Keratinocyte (primary cell): ENCODE measurements around the gene NPAS3. TPM values are rescaled to one million over a fixed set of nuclear protein-coding genes. Genes with fewer than 3 reads are reported as not detected.

Experiments
- DNase-seq: peaks from one replicate; pipeline ENCODE4 v3.0.0-alpha.2; 2011; ENCODE audit warnings: low read depth, missing footprints, low spot score
- FAIRE-seq: peaks from 2 replicates; lab custom pipeline; 2011; peaks lifted over from hg19 to GRCh38; lab: Jason Lieb, UNC
- H2AFZ ChIP-seq: 2 replicates; pipeline ENCODE4 v1.6.0; 2012; ENCODE audit warnings: low read length, control low read depth, inconsistent platforms; ENCODE audit not compliant: control insufficient read depth
- H3K27ac ChIP-seq: 2 replicates; pipeline ENCODE4 v1.5.1; 2011; ENCODE audit warnings: low read length; ENCODE audit not compliant: control insufficient read depth, insufficient read depth
- H3K27me3 ChIP-seq: 3 replicates; pipeline ENCODE4 v1.6.0; 2011; ENCODE audit warnings: low read length; ENCODE audit not compliant: control insufficient read depth, insufficient read depth; ENCODE audit errors: extremely low read depth
- H3K36me3 ChIP-seq, 2 experiments: 2 replicates in 1 of 2; 3 replicates in 1 of 2; pipeline ENCODE4 v1.5.1; 2011; ENCODE audit warnings: low read length in 2 of 2, mild to moderate bottlenecking in 1 of 2; ENCODE audit not compliant: control insufficient read depth in 2 of 2, insufficient read depth in 2 of 2; ENCODE audit errors: extremely low read depth in 1 of 2
- H3K4me1 ChIP-seq: 3 replicates; pipeline ENCODE4 v1.5.1; 2011; ENCODE audit warnings: low read length; ENCODE audit not compliant: control insufficient read depth, insufficient read depth; ENCODE audit errors: extremely low read depth
- H3K4me2 ChIP-seq: 3 replicates; pipeline ENCODE4 v1.6.0; 2011; ENCODE audit warnings: low read depth, low read length; ENCODE audit not compliant: control insufficient read depth, insufficient read depth; ENCODE audit errors: extremely low read depth
- H3K4me3 ChIP-seq, 3 experiments: fragments of 200-600 bp in 1 of 3; sonication (generic) in 1 of 3; 2 replicates in 2 of 3; 3 replicates in 1 of 3; pipeline ENCODE4 v1.5.1; 2011 to 2016; ENCODE audit warnings: low read length in 3 of 3, mild to moderate bottlenecking in 3 of 3, control low read depth in 2 of 3, inconsistent platforms in 1 of 3, low read depth in 1 of 3, mixed read lengths in 1 of 3, mixed run types in 1 of 3, moderate library complexity in 1 of 3; ENCODE audit not compliant: control insufficient read depth in 2 of 3, insufficient read depth in 2 of 3; ENCODE audit errors: extremely low read depth in 1 of 3
- H3K79me2 ChIP-seq: 2 replicates; pipeline ENCODE4 v1.6.0; 2012; ENCODE audit warnings: low read length; ENCODE audit not compliant: control insufficient read depth, insufficient read depth
- H3K9ac ChIP-seq: 3 replicates; pipeline ENCODE4 v1.6.0; 2011; ENCODE audit warnings: low read length; ENCODE audit not compliant: control insufficient read depth, insufficient read depth; ENCODE audit errors: extremely low read depth
- H3K9me1 ChIP-seq: 3 replicates; pipeline ENCODE4 v1.6.0; 2011; ENCODE audit warnings: low read length; ENCODE audit not compliant: control insufficient read depth, insufficient read depth; ENCODE audit errors: extremely low read depth
- H3K9me3 ChIP-seq: 2 replicates; pipeline ENCODE4 v1.5.1; 2012; ENCODE audit warnings: low read depth, low read length; ENCODE audit not compliant: control insufficient read depth
- H4K20me1 ChIP-seq: 3 replicates; pipeline ENCODE4 v1.6.0; 2011; ENCODE audit warnings: low read length; ENCODE audit not compliant: control insufficient read depth, insufficient read depth; ENCODE audit errors: extremely low read depth
- EZH2 ChIP-seq: IDR thresholded peaks from one replicate; pipeline ENCODE4 v1.6.1; 2012; ENCODE audit warnings: inconsistent platforms, mild to moderate bottlenecking, low read length, moderate library complexity
- dilution Hi-C: fragments of 300-500 bp; cut with MboI; formaldehyde crosslinking; loops from one replicate; pipeline ENCODE4 v1.7.0; 2020; ENCODE audit warnings: low sequenced_read_pairs; ENCODE audit not compliant: extremely low pct_ligation_motif_present
- polyA plus RNA-seq, 5 experiments: library from polyadenylated mRNA; depleted of rRNA in 3 of 5; stranded (reverse) in 3 of 5; stranded (forward) in 1 of 5; unstranded in 1 of 5; fragments of >200 nt; gene quantifications; 1 replicate in 1 of 5; 2 replicates in 3 of 5; 3 replicates in 1 of 5; pipeline versions ENCODE4 v1.2.1 to v1.2.3, GENCODE V29; 2011 to 2012; ENCODE audit warnings: missing spikeins in 2 of 5, low read depth in 1 of 5, low replicate concordance in 1 of 5
- TF ChIP-seq, protein P1 (sequence below), 3 experiments: IDR thresholded peaks in 1 of 3; conservative IDR thresholded peaks in 1 of 3; optimal IDR thresholded peaks in 1 of 3; 2 replicates in 2 of 3; 3 replicates in 1 of 3; pipeline versions ENCODE3 to v1.5.1; 2011; ENCODE audit warnings: low read length in 3 of 3, mild to moderate bottlenecking in 3 of 3, moderate library complexity in 2 of 3, control low read depth in 1 of 3, inconsistent platforms in 1 of 3; ENCODE audit not compliant: insufficient read depth in 2 of 3; ENCODE audit errors: extremely low read depth in 1 of 3

The NPAS3 gene
- polyA plus RNA-seq, 1 donor (not counting 4 experiments of a cell fraction or from before 2014, with no cell fraction given): 0.07 TPM

DNA sequence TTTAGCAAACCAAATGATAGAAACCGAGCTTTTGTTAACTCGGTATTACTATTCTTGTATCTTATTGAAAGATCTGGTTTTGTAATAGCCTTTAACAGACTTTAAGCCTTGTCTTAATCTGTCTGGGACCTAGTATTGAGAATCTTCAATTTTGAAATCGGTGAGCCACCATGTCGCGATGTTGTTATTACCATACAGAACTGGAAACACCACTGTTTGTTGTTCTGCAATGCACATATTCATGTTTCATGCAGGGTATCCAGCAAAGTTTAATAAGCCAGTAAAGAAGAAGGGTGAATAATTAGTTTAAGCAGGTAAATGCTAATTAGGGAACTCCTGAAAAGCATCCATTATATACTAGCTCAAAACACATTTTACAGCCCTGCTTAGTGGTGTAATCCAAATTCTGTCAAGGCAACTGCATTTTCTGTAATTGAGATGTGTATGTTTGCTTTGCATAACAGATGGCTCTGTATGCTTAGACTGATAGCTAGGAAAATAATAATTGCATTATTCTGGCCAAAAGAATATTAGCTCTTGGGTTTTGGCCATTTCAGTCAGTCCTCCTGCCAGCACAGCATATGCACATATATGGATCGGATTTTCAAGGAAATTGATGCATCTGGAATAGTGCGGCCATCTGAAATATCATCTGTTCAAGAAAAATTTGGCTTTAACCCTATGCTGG lies 623.0 kb downstream of the NPAS3 start:
- H3K9ac ChIP-seq: no peak overlapping the region
- H3K79me2 ChIP-seq: no peaks in the 10 kb centered on the region
- DNase-seq: no peak
- no peak for TF ChIP-seq EZH2
- TF ChIP-seq, protein P1, sequence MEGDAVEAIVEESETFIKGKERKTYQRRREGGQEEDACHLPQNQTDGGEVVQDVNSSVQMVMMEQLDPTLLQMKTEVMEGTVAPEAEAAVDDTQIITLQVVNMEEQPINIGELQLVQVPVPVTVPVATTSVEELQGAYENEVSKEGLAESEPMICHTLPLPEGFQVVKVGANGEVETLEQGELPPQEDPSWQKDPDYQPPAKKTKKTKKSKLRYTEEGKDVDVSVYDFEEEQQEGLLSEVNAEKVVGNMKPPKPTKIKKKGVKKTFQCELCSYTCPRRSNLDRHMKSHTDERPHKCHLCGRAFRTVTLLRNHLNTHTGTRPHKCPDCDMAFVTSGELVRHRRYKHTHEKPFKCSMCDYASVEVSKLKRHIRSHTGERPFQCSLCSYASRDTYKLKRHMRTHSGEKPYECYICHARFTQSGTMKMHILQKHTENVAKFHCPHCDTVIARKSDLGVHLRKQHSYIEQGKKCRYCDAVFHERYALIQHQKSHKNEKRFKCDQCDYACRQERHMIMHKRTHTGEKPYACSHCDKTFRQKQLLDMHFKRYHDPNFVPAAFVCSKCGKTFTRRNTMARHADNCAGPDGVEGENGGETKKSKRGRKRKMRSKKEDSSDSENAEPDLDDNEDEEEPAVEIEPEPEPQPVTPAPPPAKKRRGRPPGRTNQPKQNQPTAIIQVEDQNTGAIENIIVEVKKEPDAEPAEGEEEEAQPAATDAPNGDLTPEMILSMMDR (optimal IDR thresholded peaks at IDR 0.05 in 1 of 3, IDR thresholded peaks at IDR 0.05 in 1 of 3, conservative IDR thresholded peaks at IDR 0.05 in 1 of 3; ENCODE audit: extremely low read depth in 1 of 3, insufficient read depth in 2 of 3, low read length in 3 of 3): no peak
- FAIRE-seq: no peak
- no peaks in the 10 kb centered on the region for H3K9me1 ChIP-seq
- H3K27ac ChIP-seq: no peak overlapping the region
- H3K36me3 ChIP-seq: no peaks in the 10 kb centered on the region
- peaks cover 30% of the 10 kb centered on the region for H3K4me1 ChIP-seq
- no peak overlapping the region for H3K4me3 ChIP-seq
- no peak overlapping the region for H2AFZ ChIP-seq
- no peaks in the 10 kb centered on the region for H3K9me3 ChIP-seq
- H3K4me2 ChIP-seq: no peak overlapping the region
- H4K20me1 ChIP-seq: no peaks in the 10 kb centered on the region
- dilution Hi-C loops: no loop called here
- no peaks in the 10 kb centered on the region for H3K27me3 ChIP-seq

DNA sequence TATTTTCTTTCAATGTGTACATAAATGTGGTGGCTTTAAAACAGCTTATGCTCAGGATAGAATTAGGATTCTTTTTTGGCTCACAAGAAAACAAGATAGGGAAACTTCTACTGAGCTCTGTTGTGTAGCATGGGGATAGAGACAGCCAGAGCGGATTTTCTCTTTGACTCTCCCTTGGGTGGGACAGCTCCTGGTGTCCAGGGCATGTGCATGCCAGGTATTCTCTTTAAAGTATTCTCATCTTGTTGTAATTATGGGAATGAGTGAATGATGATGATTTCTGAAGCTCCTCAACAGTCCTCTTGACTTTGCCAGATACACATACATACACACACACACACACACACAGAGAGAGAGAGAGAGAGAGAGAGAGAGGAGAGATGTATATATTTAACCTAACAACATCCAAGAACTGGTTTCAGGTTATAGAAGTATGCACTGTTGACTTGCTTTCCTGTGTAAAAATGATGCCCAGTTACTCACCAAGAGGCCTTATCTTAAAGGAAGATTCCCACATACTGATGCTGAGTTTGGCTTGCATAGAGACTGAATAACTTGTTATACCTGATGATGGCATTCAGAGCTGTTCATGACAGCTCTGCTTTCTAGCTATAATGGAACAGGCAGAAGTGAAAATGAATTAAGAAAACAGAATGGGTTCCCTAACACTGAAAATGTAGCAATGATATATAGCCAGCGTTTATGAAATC lies 624.7 kb downstream of the NPAS3 start:
- Histone ChIP-seq H3K27me3 (no peaks in the 10 kb centered on the region), H3K4me1 (peaks cover 39% of the 10 kb centered on the region), H3K27ac (no peak overlapping the region), H3K9me1 (no peaks in the 10 kb centered on the region), H3K4me2 (no peak overlapping the region), H4K20me1 (no peaks in the 10 kb centered on the region), H3K9ac (no peak overlapping the region), H3K4me3 (no peak overlapping the region), H3K36me3 (no peaks in the 10 kb centered on the region), H3K9me3 (no peaks in the 10 kb centered on the region), H2AFZ (no peak overlapping the region), H3K79me2 (no peaks in the 10 kb centered on the region)
- no peak for TF ChIP-seq EZH2
- TF ChIP-seq, protein P1 (optimal IDR thresholded peaks at IDR 0.05 in 1 of 3, IDR thresholded peaks at IDR 0.05 in 1 of 3, conservative IDR thresholded peaks at IDR 0.05 in 1 of 3; ENCODE audit: extremely low read depth in 1 of 3, insufficient read depth in 2 of 3, low read length in 3 of 3): no peak
- DNase-seq (no peak), FAIRE-seq (peak; percentile 64)
- dilution Hi-C loops: no loop called here
